ENCODE measurements around the gene POP7. TPM values are rescaled to one million over a fixed set of nuclear protein-coding genes. Genes with fewer than 3 reads are reported as not detected.

Gene POP7
- total and polyA plus RNA-seq, 9 donors: 11.1 to 29.2 (median 22.2) TPM

DNA sequence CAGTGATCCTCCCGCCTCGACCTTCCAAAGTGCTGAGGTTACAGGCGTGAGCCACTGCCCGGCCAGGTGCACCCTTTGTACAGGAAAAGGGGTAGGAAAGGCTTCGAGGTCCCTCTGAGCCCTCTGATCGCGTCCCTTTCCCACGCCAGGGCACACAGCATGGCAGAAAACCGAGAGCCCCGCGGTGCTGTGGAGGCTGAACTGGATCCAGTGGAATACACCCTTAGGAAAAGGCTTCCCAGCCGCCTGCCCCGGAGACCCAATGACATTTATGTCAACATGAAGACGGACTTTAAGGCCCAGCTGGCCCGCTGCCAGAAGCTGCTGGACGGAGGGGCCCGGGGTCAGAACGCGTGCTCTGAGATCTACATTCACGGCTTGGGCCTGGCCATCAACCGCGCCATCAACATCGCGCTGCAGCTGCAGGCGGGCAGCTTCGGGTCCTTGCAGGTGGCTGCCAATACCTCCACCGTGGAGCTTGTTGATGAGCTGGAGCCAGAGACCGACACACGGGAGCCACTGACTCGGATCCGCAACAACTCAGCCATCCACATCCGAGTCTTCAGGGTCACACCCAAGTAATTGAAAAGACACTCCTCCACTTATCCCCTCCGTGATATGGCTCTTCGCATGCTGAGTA, 871 bp downstream of the POP7 start:
- 16 to 23% (median 17%) methylated on average over 34 of the region's 34 CpGs for WGBS, 3 donors
- peak in 4 of 5 donors; percentile 31 to 69 (median 66) for DNase-seq
- H3K4me1 ChIP-seq (ENCODE audit: insufficient read depth): peaks cover 7% of the 10 kb centered on the region
- H3K27me3 ChIP-seq: no peaks in the 10 kb centered on the region
- no peaks in the 10 kb centered on the region for H3K36me3 ChIP-seq
- H3K9me3 ChIP-seq: no peaks in the 10 kb centered on the region
- intact Hi-C loops (cut with DNase I): loop anchor here in 3 of 4 donors (5.0 to 10.0 kb wide), 4 partner anchors 52 to 158 kb away; partner anchors contain the start of genes SLC12A9 (in 2 of the 3), ACTL6B (in 1 of the 3) and TRIP6 (in 1 of the 3)
- peak overlapping the region; percentile 85 for H3K4me3 ChIP-seq
- peak overlapping the region in 1 of 2 donors; percentile 91 for H3K27ac ChIP-seq
- no peak for TF ChIP-seq POLR2A (IDR thresholded peaks at IDR 0.05)
- no peak for TF ChIP-seq EP300 (IDR thresholded peaks at IDR 0.05)
- TF ChIP-seq, protein P1, sequence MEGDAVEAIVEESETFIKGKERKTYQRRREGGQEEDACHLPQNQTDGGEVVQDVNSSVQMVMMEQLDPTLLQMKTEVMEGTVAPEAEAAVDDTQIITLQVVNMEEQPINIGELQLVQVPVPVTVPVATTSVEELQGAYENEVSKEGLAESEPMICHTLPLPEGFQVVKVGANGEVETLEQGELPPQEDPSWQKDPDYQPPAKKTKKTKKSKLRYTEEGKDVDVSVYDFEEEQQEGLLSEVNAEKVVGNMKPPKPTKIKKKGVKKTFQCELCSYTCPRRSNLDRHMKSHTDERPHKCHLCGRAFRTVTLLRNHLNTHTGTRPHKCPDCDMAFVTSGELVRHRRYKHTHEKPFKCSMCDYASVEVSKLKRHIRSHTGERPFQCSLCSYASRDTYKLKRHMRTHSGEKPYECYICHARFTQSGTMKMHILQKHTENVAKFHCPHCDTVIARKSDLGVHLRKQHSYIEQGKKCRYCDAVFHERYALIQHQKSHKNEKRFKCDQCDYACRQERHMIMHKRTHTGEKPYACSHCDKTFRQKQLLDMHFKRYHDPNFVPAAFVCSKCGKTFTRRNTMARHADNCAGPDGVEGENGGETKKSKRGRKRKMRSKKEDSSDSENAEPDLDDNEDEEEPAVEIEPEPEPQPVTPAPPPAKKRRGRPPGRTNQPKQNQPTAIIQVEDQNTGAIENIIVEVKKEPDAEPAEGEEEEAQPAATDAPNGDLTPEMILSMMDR (IDR thresholded peaks at IDR 0.05): no peak

DNA sequence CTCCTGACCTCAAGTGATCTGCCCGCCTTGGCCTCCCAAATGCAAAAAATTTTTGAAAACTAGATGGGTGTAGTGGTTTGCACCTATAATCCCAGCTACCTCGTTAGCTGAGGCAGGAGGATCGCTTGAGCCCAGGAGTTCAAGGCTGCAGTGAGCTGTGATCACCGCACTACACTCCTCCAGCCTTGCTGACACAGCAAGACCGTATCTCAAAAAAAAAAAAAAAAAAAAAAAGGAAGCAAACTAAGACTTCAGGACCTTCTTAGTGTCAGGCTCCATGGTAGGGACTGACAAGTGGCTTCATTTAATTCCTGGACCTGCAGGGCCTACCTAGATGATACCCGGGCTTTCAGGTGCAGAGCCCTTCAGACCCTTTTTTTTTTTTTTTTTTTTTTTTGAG, 2.5 kb downstream of the POP7 start:
- no peak for DNase-seq
- 45 to 51% (median 50%) methylated on average over 6 of the region's 6 CpGs for WGBS, 3 donors
- H3K36me3 ChIP-seq: no peaks in the 10 kb centered on the region
- no peak overlapping the region for H3K27ac ChIP-seq
- H3K9me3 ChIP-seq: no peaks in the 10 kb centered on the region
- TF ChIP-seq POLR2A (IDR thresholded peaks at IDR 0.05): no peak
- TF ChIP-seq EP300 (IDR thresholded peaks at IDR 0.05): no peak
- TF ChIP-seq, protein P1 (IDR thresholded peaks at IDR 0.05): no peak
- intact Hi-C loops (cut with DNase I): loop anchor here in 3 of 4 donors (5.0 to 10.0 kb wide), 4 partner anchors 54 to 156 kb away; partner anchors contain the start of genes SLC12A9 (in 2 of the 3), ACTL6B (in 1 of the 3) and TRIP6 (in 1 of the 3)
- H3K4me1 ChIP-seq (ENCODE audit: insufficient read depth): peaks cover 7% of the 10 kb centered on the region
- no peak overlapping the region for H3K4me3 ChIP-seq
- H3K27me3 ChIP-seq: no peaks in the 10 kb centered on the region

DNA sequence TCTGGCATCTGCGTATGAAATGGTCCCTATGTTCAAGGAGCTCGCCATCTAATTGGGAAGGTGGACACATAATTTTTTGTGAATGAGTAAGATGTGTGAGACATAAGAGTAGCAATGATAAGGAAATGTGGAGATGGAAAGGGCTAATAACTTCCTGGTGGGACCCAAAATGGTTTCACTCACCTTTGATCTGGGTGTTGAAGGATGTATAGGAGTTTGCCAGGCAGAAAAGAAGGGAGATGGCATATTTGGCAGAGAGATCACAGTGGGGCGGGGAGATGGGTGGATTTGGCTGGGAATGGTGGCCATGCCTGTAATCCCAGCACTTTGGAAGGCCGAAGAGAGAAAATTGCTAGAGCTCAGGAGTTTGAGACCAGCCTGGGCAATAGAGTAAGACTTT, 4.5 kb downstream of the POP7 start:
- Histone ChIP-seq H3K4me3 (no peak overlapping the region), H3K4me1 (ENCODE audit: insufficient read depth) (peaks cover 7% of the 10 kb centered on the region), H3K27ac (no peak overlapping the region), H3K27me3 (no peaks in the 10 kb centered on the region), H3K9me3 (no peaks in the 10 kb centered on the region), H3K36me3 (no peaks in the 10 kb centered on the region)
- 74 to 98% (median 96%) methylated on average over 4 of the region's 4 CpGs for WGBS, 3 donors
- intact Hi-C loops (cut with DNase I): no loop called here
- TF ChIP-seq POLR2A (IDR thresholded peaks at IDR 0.05) (no peak), EP300 (IDR thresholded peaks at IDR 0.05) (no peak)
- TF ChIP-seq, protein P1 (IDR thresholded peaks at IDR 0.05): no peak
- no peak for DNase-seq

DNA sequence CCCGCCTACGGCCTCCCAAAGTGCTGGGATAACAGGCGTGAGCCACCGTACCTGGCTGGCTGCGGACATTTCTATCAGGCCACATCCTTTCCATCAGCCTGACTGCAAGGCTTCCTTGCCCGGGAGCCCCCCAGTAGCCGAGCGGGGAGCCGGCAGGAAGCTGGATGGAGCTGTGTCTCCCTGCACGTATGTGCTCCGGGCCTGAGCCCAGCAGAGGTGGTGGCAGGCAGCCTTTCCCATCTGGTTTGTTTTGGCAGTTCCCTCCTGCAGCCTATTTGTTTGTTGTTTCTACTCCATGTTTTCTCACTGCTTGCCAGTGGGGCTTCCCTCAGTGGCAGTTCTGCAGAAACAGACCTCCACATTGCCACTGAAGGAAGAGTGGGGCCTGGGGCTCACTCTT, 5.4 kb downstream of the POP7 start:
- no peaks in the 10 kb centered on the region for H3K36me3 ChIP-seq
- H3K4me3 ChIP-seq: no peak overlapping the region
- TF ChIP-seq, protein P1 (IDR thresholded peaks at IDR 0.05): no peak
- TF ChIP-seq POLR2A (IDR thresholded peaks at IDR 0.05): no peak
- no peak for TF ChIP-seq EP300 (IDR thresholded peaks at IDR 0.05)
- intact Hi-C loops (cut with DNase I): no loop called here
- H3K27me3 ChIP-seq: no peaks in the 10 kb centered on the region
- 31 to 58% (median 33%) methylated on average over 11 of the region's 11 CpGs for WGBS, 3 donors
- peaks cover 7% of the 10 kb centered on the region for H3K4me1 ChIP-seq (ENCODE audit: insufficient read depth)
- H3K9me3 ChIP-seq: no peaks in the 10 kb centered on the region
- DNase-seq: peak in 1 of 5 donors; percentile 44
- H3K27ac ChIP-seq: no peak overlapping the region
